IMR-90 (cell line): ENCODE measurements around the gene FAM81A.

Experiments
- BHLHE40 ChIP-seq: fragments of 150-350 bp; IDR thresholded peaks from 2 replicates; pipeline ENCODE4 v1.6.1; 2016; ENCODE audit warnings: mild to moderate bottlenecking, low read depth, low read length
- CEBPB ChIP-seq: IDR thresholded peaks from 2 replicates; pipeline ENCODE4 v1.6.1; 2012; ENCODE audit warnings: low read depth, low read length, improper control_type of control experiment
- CHD1 ChIP-seq: IDR thresholded peaks from 2 replicates; pipeline ENCODE4 v1.6.1; 2012; ENCODE audit warnings: low read depth, low read length, improper control_type of control experiment
- CTCF ChIP-seq: conservative IDR thresholded peaks from 2 replicates; pipeline ENCODE4 v1.5.1; 2012; ENCODE audit warnings: mild to moderate bottlenecking, low read depth, low read length, improper control_type of control experiment
- ELK1 ChIP-seq: fragments of 150-350 bp; IDR thresholded peaks from 2 replicates; pipeline ENCODE4 v1.6.1; 2016; ENCODE audit warnings: low read depth, mild to moderate bottlenecking, low read length, moderate library complexity, borderline replicate concordance
- FOS ChIP-seq: fragments of 150-350 bp; IDR thresholded peaks from 2 replicates; pipeline ENCODE4 v1.6.1; 2016; ENCODE audit warnings: low read depth, low read length
- MAFK ChIP-seq: IDR thresholded peaks from 2 replicates; pipeline ENCODE4 v1.6.1; 2012; ENCODE audit warnings: low read depth, low read length, improper control_type of control experiment
- MAZ ChIP-seq: IDR thresholded peaks from 2 replicates; pipeline ENCODE4 v1.6.1; 2012; ENCODE audit warnings: low read depth, mild to moderate bottlenecking, low read length, improper control_type of control experiment, moderate library complexity, borderline replicate concordance
- MXI1 ChIP-seq: IDR thresholded peaks from 2 replicates; pipeline ENCODE4 v1.6.1; 2012; ENCODE audit warnings: low read depth, mild to moderate bottlenecking, low read length, moderate library complexity, borderline replicate concordance
- POLR2A ChIP-seq: IDR thresholded peaks from 2 replicates; pipeline ENCODE4 v1.6.1; 2012; ENCODE audit warnings: mild to moderate bottlenecking, low read depth, low read length
- RAD21 ChIP-seq: IDR thresholded peaks from 2 replicates; pipeline ENCODE4 v1.6.1; 2012; ENCODE audit warnings: low read length, improper control_type of control experiment
- RFX5 ChIP-seq: IDR thresholded peaks from 2 replicates; pipeline ENCODE4 v1.8.0; 2012; ENCODE audit warnings: low read depth, mild to moderate bottlenecking, low read length, moderate library complexity
- SMC3 ChIP-seq: fragments of 150-350 bp; IDR thresholded peaks from 2 replicates; pipeline ENCODE4 v1.6.1; 2016; ENCODE audit warnings: low read depth, mild to moderate bottlenecking, antibody characterized with exemption, low read length, moderate library complexity
- USF2 ChIP-seq: fragments of 150-350 bp; IDR thresholded peaks from 2 replicates; pipeline ENCODE4 v1.6.1; 2017; ENCODE audit warnings: mild to moderate bottlenecking, antibody characterized with exemption, low read length, low read depth

- TF ChIP-seq RAD21 (no peak), POLR2A (no peak), FOS (no peak), CTCF (no peak), USF2 (no peak), SMC3 (no peak), ELK1 (no peak), CEBPB (no peak), RFX5 (no peak), MAFK (no peak), CHD1 (no peak), MXI1 (no peak), BHLHE40 (no peak), MAZ (no peak)
These were observed 132.3 kb downstream of the FAM81A start for GRCh38 chr15:59570315-59570714.
